Measurements from ENCODE around the gene FERMT3.
"Not testable (repeated sequence)": the region's sequence is repeated elsewhere in the genome, so short reads cannot be mapped to it uniquely, and the experiment has no call there.

FERMT3 gene

DNA sequence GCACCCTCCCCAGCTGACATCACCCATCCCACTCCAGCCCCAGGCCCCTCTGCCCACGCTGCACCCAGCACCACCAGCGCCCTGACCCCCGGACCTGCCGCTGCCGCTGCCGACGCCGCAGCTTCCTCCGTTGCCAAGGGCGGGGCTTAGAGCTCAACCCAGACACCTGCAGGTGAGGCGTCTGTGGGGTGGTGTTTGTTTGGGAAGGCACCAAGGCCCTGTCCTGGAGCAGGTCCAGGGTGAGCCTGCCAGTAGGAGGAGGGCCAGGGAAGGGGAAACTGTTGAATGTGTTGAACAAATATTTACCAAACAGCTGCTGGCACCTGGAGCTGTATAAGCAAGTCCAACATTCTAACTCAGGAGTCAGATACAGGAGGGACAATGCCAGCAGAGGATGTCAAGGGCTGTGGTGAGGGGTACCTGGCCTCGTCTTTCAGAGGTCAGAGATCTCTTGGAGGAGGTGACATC lies 31.0 kb downstream of the FERMT3 start:
- DNase-seq: peak; percentile 96

DNA sequence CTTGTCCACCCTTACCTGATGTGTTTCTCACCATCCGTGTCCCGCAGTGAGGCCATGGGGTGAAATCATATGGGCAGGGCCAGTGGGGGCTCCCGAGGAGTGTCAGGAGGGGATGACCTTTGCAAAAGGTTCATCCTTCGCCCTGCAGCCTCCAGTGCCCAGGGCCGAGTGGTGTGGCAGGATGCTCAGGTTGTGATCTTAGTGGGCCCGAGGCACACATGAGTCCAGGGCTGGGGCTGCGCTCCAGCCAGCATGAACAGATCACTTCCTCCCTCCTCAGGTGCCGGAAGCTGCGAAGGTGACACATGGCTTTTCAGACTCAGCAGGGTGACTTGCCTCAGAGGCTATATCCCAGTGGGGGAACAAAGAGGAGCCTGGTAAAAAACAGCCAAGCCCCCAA lies 31.6 kb downstream of the FERMT3 start:
- DNase-seq: no peak

DNA sequence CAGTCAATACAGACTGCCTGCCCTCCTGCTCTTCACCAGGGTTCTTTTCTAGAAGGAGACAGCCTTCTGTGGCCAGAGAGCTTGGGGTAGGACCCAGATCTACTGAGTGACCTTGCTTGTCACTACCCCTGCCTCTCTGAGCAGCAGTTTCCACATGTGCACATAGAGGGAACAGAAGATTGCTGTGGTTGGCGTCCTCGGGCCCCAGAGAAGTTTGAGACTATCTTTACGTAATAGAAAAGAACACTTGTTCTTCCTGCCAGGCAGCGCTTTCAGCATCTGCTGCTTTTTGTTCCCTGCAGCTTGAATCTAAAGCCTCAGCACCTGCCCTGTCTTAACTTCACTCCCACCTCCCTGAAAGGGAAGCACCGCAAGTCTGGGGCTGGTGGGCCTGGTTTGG lies 32.5 kb downstream of the FERMT3 start:
- DNase-seq: no peak

DNA sequence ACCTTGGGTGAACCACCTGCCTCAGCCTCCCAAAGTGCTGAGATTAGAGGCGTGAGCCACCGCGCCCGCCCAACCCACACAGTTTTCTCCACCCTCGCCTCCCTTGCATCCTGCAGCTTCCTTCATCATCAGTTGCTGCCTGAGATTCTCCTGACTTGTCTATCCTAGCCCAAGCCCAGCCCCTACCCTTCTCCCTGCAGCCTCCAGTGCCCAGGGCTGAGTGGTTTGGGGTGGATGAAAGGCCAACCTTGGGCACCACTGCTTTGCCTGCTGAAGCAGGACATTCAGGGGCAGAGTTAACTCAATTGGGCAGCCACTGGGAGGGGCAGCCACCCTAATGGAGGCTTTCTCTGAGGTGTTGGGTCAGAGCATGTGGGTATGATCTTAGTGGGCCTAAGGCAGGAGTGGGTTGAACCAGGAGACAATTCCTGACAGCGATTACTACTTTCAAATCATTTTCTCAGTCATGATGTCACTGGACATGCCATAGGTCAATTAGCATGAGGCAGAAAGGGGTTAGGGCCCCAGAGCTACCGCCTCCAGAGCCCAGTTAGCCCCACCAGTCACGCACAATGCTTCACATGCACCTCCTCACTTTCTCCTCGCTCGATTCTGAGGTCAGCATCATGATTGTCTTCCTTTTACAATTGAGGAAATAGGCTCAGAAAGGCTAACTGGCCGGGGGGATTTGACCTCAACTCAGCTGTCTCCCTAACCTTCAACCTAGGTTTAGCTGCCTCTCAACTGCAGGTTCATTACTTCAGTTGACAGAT lies 33.3 kb downstream of the FERMT3 start:
- DNase-seq: no peak

DNA sequence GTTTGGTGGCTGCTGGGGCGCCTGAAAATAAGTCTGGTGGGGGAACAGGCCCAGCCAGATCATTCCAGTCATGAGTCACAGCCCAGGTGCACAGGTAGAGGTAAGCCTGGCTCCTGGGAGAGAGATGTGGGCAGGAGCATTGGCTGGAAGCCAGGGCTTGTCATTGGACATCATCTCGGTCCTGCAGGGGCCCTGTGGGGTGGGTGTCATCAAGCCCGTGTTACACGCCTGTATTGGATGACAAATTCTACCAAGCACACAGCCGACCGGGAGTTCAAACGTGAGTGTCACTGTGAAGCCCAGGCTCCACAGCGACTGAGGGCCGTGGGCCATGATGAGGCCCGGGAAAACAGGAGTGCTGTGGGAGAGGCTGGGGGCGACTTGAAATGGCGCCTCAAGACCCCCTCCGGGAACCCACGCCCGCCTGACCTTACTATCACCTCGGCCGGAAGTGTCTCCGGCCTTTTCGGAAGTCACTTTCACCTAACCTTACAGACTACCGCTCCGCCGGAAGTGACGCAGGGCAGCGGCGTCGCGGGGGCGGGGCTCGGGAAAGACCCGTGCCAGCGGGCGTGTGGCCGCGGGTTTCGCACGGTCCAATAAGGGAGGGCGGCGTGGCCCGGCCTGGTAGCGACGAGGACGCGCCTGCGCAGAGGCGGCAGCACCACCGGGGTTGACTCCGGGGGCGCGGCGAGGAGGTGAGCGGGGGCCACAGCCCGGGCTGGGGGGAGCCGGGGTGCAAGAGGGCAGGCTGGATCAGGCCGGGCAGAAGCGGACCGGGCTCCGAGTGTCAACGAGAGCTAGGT lies 34.1 kb downstream of the FERMT3 start, which contains the start of gene FKBP2:
Gene FKBP2, plus strand, starts transcription at position 661 of the 806 bp plus-strand sequence. CDS start 1,293 bp downstream, outside the sequence.
- peak; percentile 93 for DNase-seq

DNA sequence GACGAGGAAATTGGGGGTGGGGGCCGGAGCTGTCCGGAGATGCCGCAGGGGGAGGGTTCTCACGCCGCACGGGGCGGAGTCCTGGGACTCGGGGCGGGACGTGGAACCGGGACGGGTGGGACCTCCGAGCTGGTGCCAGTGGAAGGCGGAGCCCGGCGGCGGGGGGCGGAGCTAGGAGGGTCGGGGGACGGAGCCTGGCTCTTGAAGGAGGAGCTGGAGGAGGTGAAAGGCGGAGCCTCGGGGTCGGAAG lies 34.6 kb downstream of the FERMT3 start:
- DNase-seq: peak; percentile 95

DNA sequence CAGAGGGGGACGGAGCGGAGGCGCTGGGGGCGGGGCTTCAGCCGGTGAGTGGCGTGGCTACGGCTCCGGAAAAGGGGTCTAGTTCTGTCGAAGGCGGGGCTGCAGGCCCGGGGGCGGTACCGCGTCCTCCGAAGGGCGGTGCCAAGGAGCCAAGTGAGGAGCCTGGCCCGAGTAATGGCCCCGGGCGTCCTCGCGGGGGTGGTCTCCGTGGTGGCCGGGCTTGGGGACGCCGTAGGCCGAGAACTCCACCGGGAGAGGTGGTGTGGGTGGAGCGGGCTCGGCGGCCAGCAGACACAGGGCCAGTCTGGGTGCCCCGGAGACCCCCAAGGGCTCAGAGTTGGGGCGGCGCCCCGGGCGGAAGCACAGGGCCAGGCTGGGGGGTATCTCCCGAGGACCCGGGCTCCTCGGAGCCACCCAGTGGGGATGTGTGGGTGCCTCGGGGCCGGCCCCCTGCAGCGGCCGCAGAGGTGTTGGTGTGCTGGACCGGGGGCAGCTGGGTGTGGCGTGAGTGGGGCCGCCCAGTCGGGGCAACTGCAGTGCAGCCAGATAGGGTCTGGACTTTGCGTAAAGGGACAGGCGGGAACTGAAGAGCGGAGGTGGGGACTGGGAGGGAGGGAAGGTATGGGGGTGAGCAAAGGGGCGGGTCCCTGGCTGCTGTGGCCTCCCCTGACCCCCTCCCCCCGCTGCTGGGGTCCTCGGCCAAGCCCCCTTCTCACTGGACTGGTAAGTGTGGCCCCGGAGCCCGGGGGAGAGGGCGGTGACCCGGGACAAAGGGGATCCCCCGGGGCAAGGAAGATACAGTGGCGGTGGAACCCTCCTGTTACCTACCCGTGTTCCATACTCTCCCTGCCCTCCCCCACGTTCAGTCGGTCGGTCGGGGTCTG lies 35.2 kb downstream of the FERMT3 start:
- DNase-seq: no peak

DNA sequence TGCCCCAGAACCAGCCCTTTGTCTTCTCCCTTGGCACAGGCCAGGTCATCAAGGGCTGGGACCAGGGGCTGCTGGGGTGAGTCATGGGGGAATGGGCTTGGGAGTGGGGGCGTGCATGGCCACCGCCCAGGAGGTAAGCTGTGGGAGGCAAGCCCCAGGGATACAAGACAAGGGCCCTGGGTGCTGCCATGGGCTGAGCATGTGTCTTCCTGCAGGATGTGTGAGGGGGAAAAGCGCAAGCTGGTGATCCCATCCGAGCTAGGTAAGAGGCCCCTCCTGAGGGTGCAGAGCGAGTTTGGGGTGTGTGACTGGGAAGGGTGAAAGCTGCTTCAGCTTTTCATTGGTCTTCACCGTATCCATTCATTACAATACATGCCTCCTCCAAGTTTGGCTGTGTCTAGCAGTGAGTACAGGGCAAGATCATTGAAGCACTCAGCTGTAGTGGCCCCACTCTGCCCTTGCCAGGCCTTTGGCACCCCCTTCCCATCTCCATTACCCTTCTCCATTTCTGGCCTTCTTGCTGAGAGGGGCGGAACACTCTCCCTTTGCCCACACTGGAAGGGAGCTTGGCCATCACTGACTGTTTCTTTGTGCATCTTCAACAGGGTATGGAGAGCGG lies 36.8 kb downstream of the FERMT3 start:
- DNase-seq: no peak

DNA sequence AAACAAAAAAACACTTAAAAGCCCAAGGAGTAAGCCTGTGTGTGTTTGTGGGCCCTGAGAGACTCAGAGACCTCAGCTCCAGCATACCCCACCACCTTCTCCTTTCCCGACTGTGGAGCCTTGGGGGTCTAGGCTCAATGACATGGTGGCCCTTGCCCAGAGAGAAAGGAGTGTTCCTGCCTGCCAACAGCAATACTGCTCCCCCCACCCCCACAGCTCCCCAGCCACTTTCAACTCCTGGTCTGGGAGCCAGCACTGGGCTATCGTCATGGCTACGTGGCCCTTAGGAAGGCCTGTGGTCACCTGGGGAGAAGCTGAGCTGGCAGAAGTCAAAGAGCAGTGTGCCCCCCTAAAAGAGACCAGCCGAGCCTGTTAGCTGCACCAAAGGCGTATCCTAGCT lies 37.6 kb downstream of the FERMT3 start:
- no peak for DNase-seq

DNA sequence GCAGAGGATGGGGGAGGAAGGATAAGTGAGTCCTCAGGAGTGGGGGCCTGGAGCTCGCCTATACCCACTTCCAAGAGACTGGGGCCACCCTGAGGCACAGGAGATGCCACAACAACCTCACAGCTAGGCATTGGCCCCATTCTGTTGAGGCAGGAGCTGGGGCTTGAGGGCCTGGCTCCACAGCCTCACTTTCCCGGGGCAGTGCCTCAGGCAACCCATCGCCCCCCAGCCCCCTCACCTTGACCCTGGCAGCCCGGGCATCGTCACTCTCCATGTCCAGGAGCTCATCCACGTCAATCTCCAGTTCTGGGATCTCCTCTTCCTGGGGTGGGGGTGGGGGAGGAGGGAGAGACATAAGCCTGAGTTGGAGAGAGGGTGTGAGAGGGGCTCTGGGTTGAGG lies 38.4 kb downstream of the FERMT3 start:
- DNase-seq: no peak

DNA sequence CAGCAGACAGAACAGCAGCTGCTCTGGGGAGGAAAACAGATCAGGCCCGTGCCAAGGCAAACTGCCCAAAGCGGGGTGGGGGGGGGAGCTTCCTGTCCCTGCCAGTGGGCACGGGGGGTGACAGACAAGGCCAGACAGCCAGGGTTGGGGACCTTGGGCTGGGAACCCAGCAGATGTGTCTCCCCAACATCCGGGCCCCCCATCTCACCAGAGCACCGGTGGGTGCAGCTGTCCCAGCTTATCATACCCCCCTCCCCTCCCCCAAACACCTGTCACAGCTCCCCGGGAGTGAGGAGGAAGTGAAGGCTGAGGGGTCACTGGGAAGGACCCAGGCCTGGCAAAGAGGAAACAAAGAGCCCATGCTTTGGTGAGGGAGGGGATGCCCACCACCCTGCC lies 38.9 kb downstream of the FERMT3 start:
- DNase-seq: no peak

DNA sequence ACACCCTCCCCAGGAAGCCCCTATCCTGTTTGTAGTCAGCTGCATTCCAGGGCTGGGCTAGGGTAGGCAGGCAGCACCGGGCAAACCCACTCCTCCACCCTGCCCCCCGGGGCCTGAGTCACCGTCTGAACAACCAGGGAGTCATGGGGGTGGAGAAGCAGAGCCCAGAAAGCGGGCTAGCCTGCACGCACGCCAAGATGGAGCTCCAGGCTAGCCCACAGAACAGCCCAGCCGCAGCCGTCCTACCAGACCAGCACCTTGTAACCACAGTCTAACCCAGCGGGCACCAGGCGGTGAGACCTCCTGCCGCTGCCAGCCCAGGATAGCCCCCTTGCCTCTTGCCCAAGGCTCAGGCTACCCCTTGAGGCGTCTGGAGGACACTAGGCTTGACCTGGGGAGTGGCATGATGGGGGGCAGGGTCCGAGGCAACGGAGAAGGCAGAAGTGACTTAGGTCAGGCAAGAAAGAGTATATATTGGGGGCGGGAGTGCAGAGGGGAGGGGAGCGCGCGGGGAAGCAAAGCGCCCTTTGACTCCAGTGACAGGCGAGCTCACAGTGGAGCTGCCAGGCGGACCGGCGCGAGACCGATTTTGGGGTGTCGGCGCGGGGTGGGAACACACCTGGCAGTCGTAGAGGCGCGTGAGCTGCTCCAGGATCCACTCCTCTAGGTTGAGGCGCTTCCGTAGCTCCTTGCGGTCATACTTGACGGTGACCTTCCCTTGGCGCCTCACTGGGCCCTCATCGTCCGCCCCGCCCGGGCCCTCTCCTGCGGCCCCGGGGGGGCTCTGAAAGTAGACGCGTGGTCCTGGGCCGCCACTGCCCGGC lies 39.5 kb downstream of the FERMT3 start:
- peak; percentile 31 for DNase-seq

DNA sequence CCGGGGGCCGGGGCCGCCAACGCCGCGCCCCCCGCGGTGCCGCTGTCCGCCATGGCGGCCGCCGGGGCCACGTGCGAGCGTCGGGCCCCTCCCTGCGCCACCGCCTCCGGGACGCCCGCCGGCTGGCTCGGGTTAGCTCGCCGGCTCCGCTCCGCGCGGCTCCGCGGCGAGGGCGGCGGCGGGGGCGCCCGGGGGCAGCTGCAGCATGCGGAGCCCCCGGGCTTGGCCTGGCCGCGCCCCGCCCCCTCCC lies 40.0 kb downstream of the FERMT3 start:
- DNase-seq: not testable (repeated sequence)

DNA sequence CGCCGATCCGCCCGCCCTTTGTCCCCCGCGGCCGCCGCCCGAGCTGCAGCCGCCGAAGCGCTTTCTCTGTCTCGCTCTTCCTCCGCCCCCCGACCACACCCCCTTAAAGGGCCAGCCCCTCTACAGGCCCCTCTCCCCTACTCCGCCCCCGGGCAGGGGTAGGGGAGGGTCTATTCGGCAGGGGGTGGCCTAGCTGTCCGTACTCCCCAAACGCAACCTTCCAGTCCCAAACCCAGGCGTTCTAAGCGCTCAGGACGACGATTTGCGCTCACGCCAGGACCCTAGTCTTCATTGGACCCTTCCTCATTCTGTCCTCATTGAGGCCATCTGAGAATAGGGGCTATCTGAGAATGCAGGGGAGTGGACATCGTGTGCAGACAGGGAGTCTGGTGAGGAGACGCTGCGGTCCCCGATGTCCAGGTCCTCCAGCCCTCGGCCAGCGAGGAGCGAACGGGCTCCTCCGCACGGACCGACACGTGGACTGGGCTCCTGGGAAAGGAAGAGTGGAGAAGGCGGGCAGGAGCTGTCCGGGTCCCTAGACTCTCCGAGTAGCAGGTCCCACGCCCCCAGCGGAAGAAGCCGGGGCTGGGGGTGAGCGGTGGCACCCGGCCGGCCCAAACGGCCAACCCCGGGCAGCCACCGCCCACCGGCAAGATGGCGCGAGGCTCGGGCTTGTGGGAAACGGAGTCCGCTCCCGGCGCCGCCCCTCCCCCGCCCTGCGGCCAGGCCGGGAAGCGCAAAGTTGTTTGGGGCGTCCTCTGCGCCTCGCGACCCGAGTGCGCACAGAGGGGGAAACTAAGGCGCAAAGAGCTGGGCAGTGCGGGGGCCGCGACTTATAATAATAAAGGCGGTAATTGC lies 40.6 kb downstream of the FERMT3 start, which contains the start of gene PPP1R14B:
Gene PPP1R14B, minus strand, starts transcription at position 73 of the 858 bp plus-strand sequence. CDS start 270 bp downstream, outside the sequence.
- peak; percentile 69 for DNase-seq

DNA sequence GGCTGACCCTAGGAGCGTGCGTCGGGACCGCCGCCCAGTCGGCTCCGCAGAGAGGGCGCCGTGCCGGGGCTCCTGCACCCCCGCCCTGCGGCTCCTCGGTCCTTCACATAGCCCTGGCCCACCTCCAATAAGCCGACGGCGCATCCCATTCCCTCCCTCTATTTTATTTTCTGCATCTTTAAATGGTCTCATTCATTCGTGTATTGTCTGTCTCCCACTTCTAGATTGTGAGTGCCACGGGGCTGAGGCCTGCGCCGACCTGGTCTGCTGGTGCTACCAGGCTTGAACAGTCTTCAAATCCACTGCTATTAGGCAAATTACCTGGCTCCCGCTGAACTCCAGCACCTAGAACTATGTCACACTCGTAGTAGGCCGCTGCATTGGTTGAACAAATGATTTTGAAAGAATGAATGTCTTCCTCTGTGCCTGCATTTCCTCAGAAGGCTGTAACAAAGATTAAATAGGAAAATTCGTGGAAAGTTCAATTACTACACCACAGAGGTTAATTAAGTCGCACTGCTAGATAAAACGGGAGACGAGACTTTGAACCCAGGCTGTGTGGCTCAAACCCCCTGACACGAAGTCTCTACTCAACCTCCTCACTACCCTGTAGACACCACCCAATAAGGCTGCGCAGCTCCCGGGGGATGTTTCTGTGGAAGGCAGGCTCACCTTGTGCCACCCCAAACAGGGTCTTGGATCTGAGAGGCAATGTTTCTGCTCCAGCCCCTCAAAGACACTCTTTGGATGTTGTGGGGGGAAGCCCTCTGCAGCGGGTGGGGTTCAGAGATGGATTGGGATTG lies 41.4 kb downstream of the FERMT3 start:
- no peak for DNase-seq

DNA sequence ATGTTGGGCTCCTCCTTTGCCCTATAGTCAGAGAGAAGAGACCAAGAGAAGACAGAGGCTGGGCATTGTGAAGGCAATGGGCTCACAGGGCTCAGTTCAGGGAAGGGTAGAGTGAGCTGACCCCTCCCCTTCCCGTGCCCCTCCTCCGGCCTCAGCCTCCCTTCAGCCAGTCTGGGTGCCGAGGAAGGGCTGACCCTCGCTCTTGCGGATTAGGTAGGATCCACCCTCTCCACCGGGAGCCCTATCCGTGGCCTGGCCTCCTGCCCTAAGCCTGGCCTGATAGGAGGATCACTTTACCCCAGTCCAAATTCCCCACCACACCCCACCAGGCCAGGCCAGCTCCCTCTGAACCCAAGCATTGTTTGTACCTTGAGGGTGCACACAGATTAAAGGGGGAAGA lies 42.1 kb downstream of the FERMT3 start:
- DNase-seq: no peak

DNA sequence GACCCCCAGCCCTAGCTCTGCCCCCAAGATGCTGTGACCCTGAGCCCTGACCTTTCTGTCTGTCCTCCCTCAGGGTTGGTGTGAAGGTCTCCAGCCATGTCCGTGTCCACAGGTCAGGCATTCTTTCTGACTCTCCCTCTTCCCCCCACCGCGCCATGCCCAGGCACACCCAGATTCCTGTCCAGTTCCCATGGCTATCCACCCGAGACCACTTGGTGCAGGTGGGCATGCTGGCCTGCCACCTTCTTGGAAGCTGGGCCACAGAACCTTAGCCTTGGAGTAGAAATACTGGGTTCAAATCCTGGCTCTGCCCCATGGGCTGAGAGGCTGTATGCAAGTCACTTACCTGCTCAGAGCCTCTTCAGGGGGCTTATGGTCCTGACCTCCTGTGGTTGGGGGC lies 42.5 kb downstream of the FERMT3 start:
- DNase-seq: no peak

DNA sequence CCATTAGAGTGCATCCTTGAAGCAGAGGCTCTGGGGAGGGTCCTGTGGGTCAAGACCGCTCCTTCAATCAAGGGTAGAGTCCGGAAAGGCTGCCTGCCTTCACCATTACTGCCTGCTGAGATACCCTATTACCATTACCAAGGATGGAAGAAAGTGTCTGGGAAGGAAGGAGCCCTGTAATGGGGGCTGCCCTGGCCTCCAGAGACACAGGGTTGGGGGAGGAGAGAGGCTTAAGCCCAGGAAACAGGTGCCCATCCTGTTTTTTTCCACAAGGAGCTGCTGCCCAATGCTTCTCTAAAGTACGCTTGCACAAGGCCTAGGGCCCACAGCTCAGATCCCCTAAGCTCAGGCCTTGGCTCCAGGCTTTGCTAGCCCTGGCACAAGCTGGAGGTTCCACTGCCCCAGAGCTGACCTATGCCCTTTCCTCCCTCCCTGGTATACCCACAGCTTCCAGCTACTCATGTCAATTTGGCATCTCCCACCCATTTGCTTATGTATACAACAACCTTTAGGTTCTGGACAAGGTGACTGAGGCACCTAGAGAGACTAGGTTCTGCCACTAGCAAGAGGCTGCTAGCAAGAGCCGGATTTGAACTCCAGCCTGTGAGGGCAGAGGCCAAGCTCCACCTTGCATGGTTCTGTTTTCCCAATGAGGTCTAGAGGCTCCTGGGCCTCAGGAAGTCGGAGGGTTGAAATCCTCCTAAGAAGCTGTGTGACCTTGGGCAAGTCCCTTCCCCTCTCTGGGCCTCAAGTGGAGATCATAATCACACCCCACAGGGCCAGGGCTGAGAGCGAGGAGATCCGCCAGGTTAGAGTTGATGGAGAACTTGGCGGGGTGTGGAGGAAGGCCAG lies 43.3 kb downstream of the FERMT3 start:
- DNase-seq: no peak

DNA sequence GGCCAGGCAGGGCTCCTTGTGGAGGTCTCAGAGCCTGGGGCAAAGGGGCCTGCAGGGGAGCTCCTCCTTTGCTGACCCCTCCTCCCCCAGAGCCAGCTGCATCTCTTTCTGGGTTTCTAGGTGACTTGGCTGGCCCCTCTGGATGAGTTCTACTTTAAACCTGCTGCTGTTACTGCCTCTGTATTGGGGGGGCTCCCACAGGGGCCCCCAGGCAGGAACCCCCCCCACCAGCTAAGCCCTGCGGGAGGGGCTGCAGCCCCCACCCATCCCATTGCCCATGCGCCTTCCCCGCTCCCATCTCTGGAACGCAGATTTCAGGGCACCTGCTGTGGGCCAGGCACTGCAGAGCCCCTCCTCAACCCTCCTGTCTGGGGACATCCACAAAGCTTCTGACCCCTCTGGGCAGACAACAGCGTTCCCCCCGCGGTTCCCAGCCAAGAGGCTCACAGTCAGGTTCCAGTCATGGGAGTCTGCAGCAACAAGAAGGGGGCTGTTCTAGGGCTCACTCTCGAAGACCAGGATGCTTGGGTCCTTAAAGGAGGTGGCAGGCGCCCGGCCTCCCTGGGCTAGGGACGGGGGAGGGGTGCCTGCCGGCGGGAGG lies 44.0 kb downstream of the FERMT3 start:
- no peak for DNase-seq

Measured in NCI-H1105 treated with DMSO at 0.1 percent for 48 hours (cell line).